Lower leg skin (tissue), 4 donors: ENCODE results near the gene PTPRO. TPM values are rescaled to one million over a fixed set of nuclear protein-coding genes. Genes with fewer than 3 reads are reported as not detected.

Experiments used
- DNase-seq, 2 donors: peaks; one replicate each; pipeline ENCODE4 v3.0.0-alpha.2; 2019; ENCODE audit warnings: low spot score in 2 of 2
- H3K4me3 ChIP-seq: fragments of 200-600 bp; sonication (generic); 2 replicates; pipeline ENCODE4 v1.5.1; 2017; ENCODE audit warnings: mild to moderate bottlenecking, low read depth; ENCODE audit not compliant: poor library complexity, severe bottlenecking
- POLR2A ChIP-seq, 2 donors: fragments of 450-650 bp; IDR thresholded peaks; one replicate each; pipeline ENCODE4 v1.6.1; 2016 to 2017; ENCODE audit warnings: antibody characterized with exemption in 2 of 2, mild to moderate bottlenecking in 1 of 2, moderate library complexity in 1 of 2
- WGBS, 2 donors: methylation state at CpG; one replicate each; pipeline ENCODE4 v1.1.5; 2018; 5-methylcytosine and 5-hydroxymethylcytosine counted together
- intact Hi-C: fragments of 100-400 bp; cut with DNase I; formaldehyde crosslinking; loops from one replicate; pipeline ENCODE4 v1.15.0; 2023; ENCODE audit warnings: low total_unique reads
- total RNA-seq, 4 donors: library from RNA; depleted of rRNA; stranded (reverse); fragments of >200 nt; gene quantifications; one replicate each; pipeline ENCODE4 v1.1.0, GENCODE V29; 2016
- TF ChIP-seq, protein P1 (sequence below), 3 donors: fragments of 450-650 bp; IDR thresholded peaks; one replicate each; pipeline ENCODE4 v1.5.1; 2016; ENCODE audit warnings: antibody characterized with exemption in 3 of 3, mild to moderate bottlenecking in 3 of 3, moderate library complexity in 2 of 3

PTPRO gene
- total RNA-seq, 4 donors from 2014 or later, result 0.29 to 0.91 (median 0.34) TPM; not detected in 1

- DNase-seq, result no peak
- no peak overlapping the region for H3K4me3 ChIP-seq
- intact Hi-C loops, result no loop called here
- TF ChIP-seq POLR2A (IDR thresholded peaks at IDR 0.05), result no peak
- TF ChIP-seq, protein P1, sequence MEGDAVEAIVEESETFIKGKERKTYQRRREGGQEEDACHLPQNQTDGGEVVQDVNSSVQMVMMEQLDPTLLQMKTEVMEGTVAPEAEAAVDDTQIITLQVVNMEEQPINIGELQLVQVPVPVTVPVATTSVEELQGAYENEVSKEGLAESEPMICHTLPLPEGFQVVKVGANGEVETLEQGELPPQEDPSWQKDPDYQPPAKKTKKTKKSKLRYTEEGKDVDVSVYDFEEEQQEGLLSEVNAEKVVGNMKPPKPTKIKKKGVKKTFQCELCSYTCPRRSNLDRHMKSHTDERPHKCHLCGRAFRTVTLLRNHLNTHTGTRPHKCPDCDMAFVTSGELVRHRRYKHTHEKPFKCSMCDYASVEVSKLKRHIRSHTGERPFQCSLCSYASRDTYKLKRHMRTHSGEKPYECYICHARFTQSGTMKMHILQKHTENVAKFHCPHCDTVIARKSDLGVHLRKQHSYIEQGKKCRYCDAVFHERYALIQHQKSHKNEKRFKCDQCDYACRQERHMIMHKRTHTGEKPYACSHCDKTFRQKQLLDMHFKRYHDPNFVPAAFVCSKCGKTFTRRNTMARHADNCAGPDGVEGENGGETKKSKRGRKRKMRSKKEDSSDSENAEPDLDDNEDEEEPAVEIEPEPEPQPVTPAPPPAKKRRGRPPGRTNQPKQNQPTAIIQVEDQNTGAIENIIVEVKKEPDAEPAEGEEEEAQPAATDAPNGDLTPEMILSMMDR (IDR thresholded peaks at IDR 0.05), result no peak
- WGBS, 2 donors, result 86 to 92% methylated on average over 1 of the region's 1 CpG
Observed at GRCh38 chr12:15307079-15307478, 15.2 kb upstream of the PTPRO start.

DNA sequence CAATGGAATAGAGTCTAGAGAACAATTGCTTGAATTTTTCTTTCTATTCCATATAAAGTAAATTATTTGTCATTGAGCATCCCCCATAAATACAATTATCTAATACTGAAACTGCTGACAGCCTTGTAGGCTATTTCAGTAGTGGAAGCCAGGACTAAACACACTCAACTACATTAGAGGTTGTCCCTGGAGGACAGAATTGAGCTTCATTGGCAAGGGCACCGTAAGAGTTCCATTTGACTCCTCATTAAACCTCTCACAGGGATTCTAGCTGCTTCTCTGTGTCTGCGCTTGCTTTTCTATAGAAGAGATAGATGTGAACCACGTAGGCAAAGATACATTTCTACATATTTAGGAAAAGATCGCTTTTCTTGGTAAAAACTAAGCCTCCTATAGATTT is 3.5 kb upstream of the PTPRO start:
- 75 to 76% methylated on average over 4 of the region's 4 CpGs for WGBS, 2 donors
- TF ChIP-seq, protein P1 (IDR thresholded peaks at IDR 0.05), result no peak
- TF ChIP-seq POLR2A (IDR thresholded peaks at IDR 0.05), result no peak
- intact Hi-C loops, result no loop called here
- no peak overlapping the region for H3K4me3 ChIP-seq
- no peak for DNase-seq

GRCh38 chr12:15320881-15321280 is 1.4 kb upstream of the PTPRO start:
- no peak for DNase-seq
- 47 to 50% methylated on average over 1 of the region's 1 CpG for WGBS, 2 donors
- no peak for TF ChIP-seq POLR2A (IDR thresholded peaks at IDR 0.05)
- TF ChIP-seq, protein P1 (IDR thresholded peaks at IDR 0.05), result no peak
- intact Hi-C loops, result no loop called here
- no peak overlapping the region for H3K4me3 ChIP-seq

DNA sequence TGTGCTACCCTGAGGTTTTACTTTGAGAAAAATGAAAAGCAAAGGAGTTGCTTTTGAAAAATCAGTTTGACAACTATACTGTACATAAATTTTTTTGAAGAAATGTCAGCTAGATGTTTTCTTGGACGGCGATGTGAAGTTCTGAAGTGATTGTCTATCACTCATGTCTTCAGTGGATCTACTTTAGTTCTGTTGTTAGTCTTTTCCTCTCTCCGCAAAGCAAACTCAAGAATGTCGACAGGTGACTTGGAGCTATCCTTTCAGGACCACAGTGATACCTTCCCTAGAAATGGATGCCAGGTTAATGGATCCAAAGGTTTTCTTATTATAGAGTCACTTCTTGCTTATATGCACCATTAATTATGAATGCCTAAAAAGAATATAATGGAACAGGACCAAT is 1.2 kb downstream of the PTPRO start:
- intact Hi-C loops, result no loop called here
- WGBS, 2 donors, result 13 to 19% methylated on average over 4 of the region's 4 CpGs
- no peak for DNase-seq
- H3K4me3 ChIP-seq, result no peak overlapping the region
- TF ChIP-seq POLR2A (IDR thresholded peaks at IDR 0.05), result no peak
- TF ChIP-seq, protein P1 (IDR thresholded peaks at IDR 0.05), result no peak

GRCh38 chr12:15329891-15330290 is 7.6 kb downstream of the PTPRO start:
- 83 to 86% methylated on average over 5 of the region's 5 CpGs for WGBS, 2 donors
- intact Hi-C loops, result no loop called here
- no peak for TF ChIP-seq POLR2A (IDR thresholded peaks at IDR 0.05)
- H3K4me3 ChIP-seq, result no peak overlapping the region
- no peak for DNase-seq

GRCh38 chr12:15334225-15334624 is 11.9 kb downstream of the PTPRO start:
- intact Hi-C loops, result no loop called here
- WGBS, 2 donors, result 86 to 88% methylated on average over 2 of the region's 2 CpGs
- no peak overlapping the region for H3K4me3 ChIP-seq
- TF ChIP-seq, protein P1 (IDR thresholded peaks at IDR 0.05), result no peak
- TF ChIP-seq POLR2A (IDR thresholded peaks at IDR 0.05), result no peak
- DNase-seq, result no peak
